ENCODE measurements around the gene CELSR1.

The CELSR1 gene

GRCh38 chr22:46437671-46438440 is 99.6 kb downstream of the CELSR1 start:
- Histone ChIP-seq H3K4me3 (ENCODE audit: low read depth, low read length) (no peak overlapping the region), H3K27me3 (ENCODE audit: control insufficient read depth, insufficient read depth, low read length) (no peaks in the 10 kb centered on the region), H3K27ac (ENCODE audit: low read depth, low read length) (no peak overlapping the region), H3K9ac (ENCODE audit: low read depth, low read length) (no peak overlapping the region), H3K4me1 (ENCODE audit: control insufficient read depth, insufficient read depth, low read length) (peaks cover 5% of the 10 kb centered on the region; the same call in 1 of the 2 replicates), H3K9me3 (ENCODE audit: control insufficient read depth, insufficient read depth, low read length) (no peaks in the 10 kb centered on the region), H3K36me3 (ENCODE audit: control insufficient read depth, insufficient read depth, low read length) (peaks cover 5% of the 10 kb centered on the region; the same call in 1 of the 2 replicates)

DNA sequence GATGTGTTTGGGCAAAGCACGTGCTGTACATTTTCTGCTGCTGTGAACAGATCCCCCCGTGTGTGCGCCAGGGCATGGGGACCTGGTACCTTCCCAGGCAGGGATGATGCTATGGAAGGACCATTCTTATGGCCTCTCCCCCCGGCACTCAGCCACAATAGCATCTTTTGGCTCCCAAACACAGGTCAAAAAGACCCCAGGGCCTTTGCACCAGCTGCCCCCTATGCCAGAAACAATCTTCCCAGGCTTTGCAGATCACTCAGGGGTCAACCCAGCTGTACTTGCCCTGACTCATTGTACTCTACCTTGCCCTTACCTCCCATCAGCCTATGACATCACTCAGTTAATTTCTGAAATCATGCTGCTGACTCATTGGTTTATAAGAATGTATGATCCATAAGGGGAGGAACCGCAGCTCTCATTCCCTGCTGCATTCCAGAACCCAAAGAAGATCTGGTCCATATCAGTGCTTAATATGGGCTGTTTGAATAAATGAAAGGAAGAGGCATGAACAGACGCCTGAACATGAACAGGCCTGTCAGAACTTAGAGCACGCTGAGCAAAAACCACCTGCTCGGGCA is 100.7 kb downstream of the CELSR1 start:
- Histone ChIP-seq H3K27me3 (ENCODE audit: control insufficient read depth, insufficient read depth, low read length) (no peaks in the 10 kb centered on the region), H3K4me1 (ENCODE audit: control insufficient read depth, insufficient read depth, low read length) (no peaks in the 10 kb centered on the region), H3K36me3 (ENCODE audit: control insufficient read depth, insufficient read depth, low read length) (peaks cover 5% of the 10 kb centered on the region; the same call in 1 of the 2 replicates), H3K27ac (ENCODE audit: low read depth, low read length) (no peak overlapping the region), H3K9ac (ENCODE audit: low read depth, low read length) (no peak overlapping the region), H3K4me3 (ENCODE audit: low read depth, low read length) (no peak overlapping the region), H3K9me3 (ENCODE audit: control insufficient read depth, insufficient read depth, low read length) (no peaks in the 10 kb centered on the region)

DNA sequence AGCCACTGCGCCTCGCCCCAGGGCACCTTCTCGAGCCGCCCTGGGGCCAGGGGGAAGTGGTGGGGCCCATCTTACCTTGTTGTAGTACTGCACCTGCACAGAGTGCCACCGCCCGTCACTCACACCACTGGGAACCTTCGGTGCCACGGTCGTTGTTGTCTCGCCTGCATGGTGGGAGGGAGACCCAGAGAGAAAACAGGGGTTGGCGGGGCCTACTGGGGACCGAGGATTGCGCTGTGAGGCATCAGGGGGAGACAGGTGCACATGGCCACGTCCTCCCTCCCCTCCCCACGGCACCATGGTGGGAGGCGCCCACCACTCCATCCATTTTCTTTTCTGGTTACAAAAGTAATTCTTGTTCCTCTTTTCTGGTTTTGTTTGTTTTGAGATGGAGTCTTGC is 104.1 kb downstream of the CELSR1 start:
- no peaks in the 10 kb centered on the region for H3K4me1 ChIP-seq (ENCODE audit: control insufficient read depth, insufficient read depth, low read length)
- H3K27ac ChIP-seq (ENCODE audit: low read depth, low read length): no peak overlapping the region
- H3K27me3 ChIP-seq (ENCODE audit: control insufficient read depth, insufficient read depth, low read length): no peaks in the 10 kb centered on the region
- no peak overlapping the region for H3K4me3 ChIP-seq (ENCODE audit: low read depth, low read length)
- H3K36me3 ChIP-seq (ENCODE audit: control insufficient read depth, insufficient read depth, low read length): peaks cover 5% of the 10 kb centered on the region; the same call in 1 of the 2 replicates
- no peak overlapping the region for H3K9ac ChIP-seq (ENCODE audit: low read depth, low read length)
- H3K9me3 ChIP-seq (ENCODE audit: control insufficient read depth, insufficient read depth, low read length): no peaks in the 10 kb centered on the region

DNA sequence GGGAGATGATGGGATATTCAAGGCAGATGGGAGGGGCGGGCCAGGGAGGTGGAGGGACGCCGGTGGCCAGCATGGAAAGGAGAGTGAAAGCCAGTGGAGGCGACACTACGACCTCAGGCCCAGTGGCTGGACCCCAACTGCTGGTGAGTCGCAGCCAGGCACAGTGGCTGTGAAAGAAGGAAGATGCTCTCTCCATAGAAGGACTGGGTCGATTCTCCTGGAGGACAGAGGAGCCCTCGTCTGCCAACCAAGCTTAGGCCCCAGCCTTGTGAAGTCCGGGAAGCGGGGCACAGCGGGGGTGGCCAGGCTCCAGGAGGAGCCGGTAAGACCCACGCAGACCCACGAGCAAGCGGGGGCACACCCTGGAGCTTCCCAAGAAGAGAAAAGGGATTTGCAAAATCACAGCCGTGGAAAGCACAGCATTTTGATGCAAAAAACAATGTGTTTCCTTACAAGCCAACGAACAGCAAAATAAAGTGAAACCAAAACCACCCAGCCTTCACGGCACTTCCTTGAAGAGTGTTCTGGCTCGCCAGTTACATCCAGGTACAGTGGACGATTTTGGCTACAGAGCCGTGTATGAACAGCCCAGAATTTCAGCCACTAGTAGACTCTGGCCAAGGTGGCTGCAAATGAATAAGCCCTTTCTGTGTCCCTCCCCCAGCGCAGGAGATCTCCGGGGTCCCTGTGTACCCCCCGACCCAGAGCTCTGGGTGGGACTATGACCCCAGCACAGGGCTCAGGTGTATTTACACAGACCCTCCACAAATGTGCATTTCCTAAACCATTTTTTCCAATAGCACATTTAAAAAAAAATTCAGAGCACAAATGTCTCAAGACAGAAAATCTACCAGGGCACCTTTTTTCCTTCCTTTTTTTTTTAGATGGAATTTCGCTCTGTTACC is 105.0 kb downstream of the CELSR1 start:
- H3K36me3 ChIP-seq (ENCODE audit: control insufficient read depth, insufficient read depth, low read length): peaks cover 5% of the 10 kb centered on the region; the same call in 1 of the 2 replicates
- no peak overlapping the region for H3K9ac ChIP-seq (ENCODE audit: low read depth, low read length)
- H3K27me3 ChIP-seq (ENCODE audit: control insufficient read depth, insufficient read depth, low read length): no peaks in the 10 kb centered on the region
- H3K4me3 ChIP-seq (ENCODE audit: low read depth, low read length): no peak overlapping the region
- H3K9me3 ChIP-seq (ENCODE audit: control insufficient read depth, insufficient read depth, low read length): no peaks in the 10 kb centered on the region
- H3K27ac ChIP-seq (ENCODE audit: low read depth, low read length): no peak overlapping the region
- no peaks in the 10 kb centered on the region for H3K4me1 ChIP-seq (ENCODE audit: control insufficient read depth, insufficient read depth, low read length)

GRCh38 chr22:46430961-46431838 is 106.2 kb downstream of the CELSR1 start:
- H3K4me1 ChIP-seq (ENCODE audit: control insufficient read depth, insufficient read depth, low read length): no peaks in the 10 kb centered on the region
- H3K9me3 ChIP-seq (ENCODE audit: control insufficient read depth, insufficient read depth, low read length): no peaks in the 10 kb centered on the region

GRCh38 chr22:46429325-46429853 is 108.0 kb downstream of the CELSR1 start:
- H3K27me3 ChIP-seq (ENCODE audit: control insufficient read depth, insufficient read depth, low read length): no peaks in the 10 kb centered on the region
- H3K4me3 ChIP-seq (ENCODE audit: low read depth, low read length): no peak overlapping the region
- no peaks in the 10 kb centered on the region for H3K9me3 ChIP-seq (ENCODE audit: control insufficient read depth, insufficient read depth, low read length)
- H3K4me1 ChIP-seq (ENCODE audit: control insufficient read depth, insufficient read depth, low read length): no peaks in the 10 kb centered on the region
- no peak overlapping the region for H3K9ac ChIP-seq (ENCODE audit: low read depth, low read length)
- no peak overlapping the region for H3K27ac ChIP-seq (ENCODE audit: low read depth, low read length)
- H3K36me3 ChIP-seq (ENCODE audit: control insufficient read depth, insufficient read depth, low read length): no peaks in the 10 kb centered on the region

More at GRCh38 chr22:46430961-46431838, 106.2 kb downstream of the CELSR1 start:
- no peak overlapping the region for H3K27ac ChIP-seq (ENCODE audit: low read depth, low read length)
- peaks cover 4% of the 10 kb centered on the region; the same call in 1 of the 2 replicates for H3K36me3 ChIP-seq (ENCODE audit: control insufficient read depth, insufficient read depth, low read length)
- no peak overlapping the region for H3K9ac ChIP-seq (ENCODE audit: low read depth, low read length)
- no peaks in the 10 kb centered on the region for H3K27me3 ChIP-seq (ENCODE audit: control insufficient read depth, insufficient read depth, low read length)
- H3K4me3 ChIP-seq (ENCODE audit: low read depth, low read length): no peak overlapping the region

GRCh38 chr22:46428602-46429324 is 108.7 kb downstream of the CELSR1 start:
- Histone ChIP-seq H3K4me3 (ENCODE audit: low read depth, low read length) (no peak overlapping the region), H3K27me3 (ENCODE audit: control insufficient read depth, insufficient read depth, low read length) (no peaks in the 10 kb centered on the region), H3K4me1 (ENCODE audit: control insufficient read depth, insufficient read depth, low read length) (no peaks in the 10 kb centered on the region), H3K27ac (ENCODE audit: low read depth, low read length) (no peak overlapping the region), H3K36me3 (ENCODE audit: control insufficient read depth, insufficient read depth, low read length) (no peaks in the 10 kb centered on the region), H3K9me3 (ENCODE audit: control insufficient read depth, insufficient read depth, low read length) (no peaks in the 10 kb centered on the region), H3K9ac (ENCODE audit: low read depth, low read length) (no peak overlapping the region)

- H3K27ac ChIP-seq (ENCODE audit: low read depth, low read length): no peak overlapping the region
- no peaks in the 10 kb centered on the region for H3K4me1 ChIP-seq (ENCODE audit: control insufficient read depth, insufficient read depth, low read length)
- no peaks in the 10 kb centered on the region for H3K36me3 ChIP-seq (ENCODE audit: control insufficient read depth, insufficient read depth, low read length)
- no peaks in the 10 kb centered on the region for H3K9me3 ChIP-seq (ENCODE audit: control insufficient read depth, insufficient read depth, low read length)
- no peaks in the 10 kb centered on the region for H3K27me3 ChIP-seq (ENCODE audit: control insufficient read depth, insufficient read depth, low read length)
- no peak overlapping the region for H3K9ac ChIP-seq (ENCODE audit: low read depth, low read length)
- H3K4me3 ChIP-seq (ENCODE audit: low read depth, low read length): no peak overlapping the region
Observed at GRCh38 chr22:46428171-46428570, 109.2 kb downstream of the CELSR1 start.

- Histone ChIP-seq H3K27me3 (ENCODE audit: control insufficient read depth, insufficient read depth, low read length) (no peaks in the 10 kb centered on the region), H3K9ac (ENCODE audit: low read depth, low read length) (no peak overlapping the region), H3K27ac (ENCODE audit: low read depth, low read length) (no peak overlapping the region), H3K4me1 (ENCODE audit: control insufficient read depth, insufficient read depth, low read length) (no peaks in the 10 kb centered on the region), H3K4me3 (ENCODE audit: low read depth, low read length) (no peak overlapping the region), H3K9me3 (ENCODE audit: control insufficient read depth, insufficient read depth, low read length) (no peaks in the 10 kb centered on the region), H3K36me3 (ENCODE audit: control insufficient read depth, insufficient read depth, low read length) (no peaks in the 10 kb centered on the region)
Observed at GRCh38 chr22:46425016-46425415, 112.4 kb downstream of the CELSR1 start.

All from HUES48 (cell line).